Bronchial epithelial cell (primary cell): ENCODE data around the gene ANKRD10. TPM values are rescaled to one million over a fixed set of nuclear protein-coding genes. Genes with fewer than 3 reads are reported as not detected.

ENCODE experiments used
- DNase-seq: peaks from one replicate; pipeline ENCODE4 v3.0.0-alpha.2; 2010; ENCODE audit warnings: low read depth
- FAIRE-seq: peaks from 2 replicates; lab custom pipeline; 2011; peaks lifted over from hg19 to GRCh38; lab: Jason Lieb, UNC
- H3K27me3 ChIP-seq: 2 replicates; pipeline ENCODE4 v1.5.1; 2011; ENCODE audit warnings: low read length; ENCODE audit not compliant: control insufficient read depth, insufficient read depth
- H3K36me3 ChIP-seq: 2 replicates; pipeline ENCODE4 v1.5.1; 2011; ENCODE audit warnings: low read length; ENCODE audit not compliant: control insufficient read depth, insufficient read depth
- H3K4me3 ChIP-seq: 2 replicates; pipeline ENCODE4 v1.5.1; 2011; ENCODE audit warnings: mild to moderate bottlenecking, low read depth, low read length, control low read depth
- total RNA-seq: library from RNA; depleted of rRNA; stranded (reverse); fragments of >200 nt; gene quantifications from 2 replicates; pipeline ENCODE4 v1.2.1, GENCODE V29; 2014
- TF ChIP-seq, protein P1 (sequence below): IDR thresholded peaks from 2 replicates; pipeline ENCODE4 v1.5.1; 2011; ENCODE audit warnings: mild to moderate bottlenecking, moderate library complexity, low read length, control low read depth, inconsistent platforms; ENCODE audit not compliant: insufficient read depth, severe bottlenecking

Gene ANKRD10
- total RNA-seq, 1 donor from 2014 or later = 26.9 TPM

DNA sequence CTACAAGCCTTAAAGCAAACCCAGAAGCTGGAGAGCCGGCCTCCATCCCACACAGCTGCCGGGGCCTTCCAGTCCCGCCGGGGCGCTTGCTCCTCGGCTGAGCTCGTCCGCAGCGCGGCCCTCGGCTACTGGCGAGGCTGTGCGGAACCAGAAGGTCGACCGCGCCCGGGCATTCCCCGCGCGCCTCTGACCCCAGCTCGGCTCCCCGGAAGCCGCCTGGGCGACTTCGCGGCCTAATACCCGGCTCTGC is 863 bp downstream of the ANKRD10 start:
- no peak for DNase-seq
- Histone ChIP-seq H3K27me3 (no peaks in the 10 kb centered on the region), H3K36me3 (peaks cover 3% of the 10 kb centered on the region), H3K4me3 (peak overlapping the region; percentile 98)
- TF ChIP-seq, protein P1, sequence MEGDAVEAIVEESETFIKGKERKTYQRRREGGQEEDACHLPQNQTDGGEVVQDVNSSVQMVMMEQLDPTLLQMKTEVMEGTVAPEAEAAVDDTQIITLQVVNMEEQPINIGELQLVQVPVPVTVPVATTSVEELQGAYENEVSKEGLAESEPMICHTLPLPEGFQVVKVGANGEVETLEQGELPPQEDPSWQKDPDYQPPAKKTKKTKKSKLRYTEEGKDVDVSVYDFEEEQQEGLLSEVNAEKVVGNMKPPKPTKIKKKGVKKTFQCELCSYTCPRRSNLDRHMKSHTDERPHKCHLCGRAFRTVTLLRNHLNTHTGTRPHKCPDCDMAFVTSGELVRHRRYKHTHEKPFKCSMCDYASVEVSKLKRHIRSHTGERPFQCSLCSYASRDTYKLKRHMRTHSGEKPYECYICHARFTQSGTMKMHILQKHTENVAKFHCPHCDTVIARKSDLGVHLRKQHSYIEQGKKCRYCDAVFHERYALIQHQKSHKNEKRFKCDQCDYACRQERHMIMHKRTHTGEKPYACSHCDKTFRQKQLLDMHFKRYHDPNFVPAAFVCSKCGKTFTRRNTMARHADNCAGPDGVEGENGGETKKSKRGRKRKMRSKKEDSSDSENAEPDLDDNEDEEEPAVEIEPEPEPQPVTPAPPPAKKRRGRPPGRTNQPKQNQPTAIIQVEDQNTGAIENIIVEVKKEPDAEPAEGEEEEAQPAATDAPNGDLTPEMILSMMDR = no peak
- FAIRE-seq = no peak

- peak overlapping the region; percentile 98 for H3K4me3 ChIP-seq
- TF ChIP-seq, protein P1 = no peak
- FAIRE-seq = no peak
- no peaks in the 10 kb centered on the region for H3K27me3 ChIP-seq
- H3K36me3 ChIP-seq = peaks cover 3% of the 10 kb centered on the region
- peak; percentile 35 for DNase-seq
Observed at GRCh38 chr13:110913322-110914080, 1.4 kb downstream of the ANKRD10 start.

GRCh38 chr13:110912651-110913051 is 2.2 kb downstream of the ANKRD10 start:
- peak; percentile 54 for DNase-seq
- no peak overlapping the region for H3K4me3 ChIP-seq
- H3K27me3 ChIP-seq = no peaks in the 10 kb centered on the region
- H3K36me3 ChIP-seq = peaks cover 3% of the 10 kb centered on the region
- TF ChIP-seq, protein P1 = no peak
- no peak for FAIRE-seq

DNA sequence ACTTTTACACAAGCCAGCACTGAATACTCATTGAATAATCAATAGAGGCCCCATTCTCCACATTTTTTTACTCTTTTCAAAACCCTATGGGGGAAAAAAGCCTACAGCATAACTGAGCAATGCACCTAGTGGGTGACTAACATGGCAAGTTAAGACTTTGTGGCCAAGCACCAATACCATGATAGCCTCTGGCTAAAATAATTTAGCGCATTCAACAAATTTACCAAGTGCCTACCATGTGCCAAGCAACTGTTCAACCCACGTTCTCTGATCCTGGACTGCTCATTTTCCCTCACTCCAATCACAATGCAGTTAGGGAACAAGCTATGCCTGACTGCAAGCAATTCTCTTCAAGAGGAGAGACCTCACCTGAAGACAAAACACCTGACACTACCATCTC is 3.0 kb downstream of the ANKRD10 start:
- DNase-seq (peak; percentile 78), FAIRE-seq (no peak)
- Histone ChIP-seq H3K27me3 (no peaks in the 10 kb centered on the region), H3K4me3 (no peak overlapping the region), H3K36me3 (peaks cover 3% of the 10 kb centered on the region)
- TF ChIP-seq, protein P1 = no peak

GRCh38 chr13:110910013-110910890 is 4.6 kb downstream of the ANKRD10 start:
- Histone ChIP-seq H3K4me3 (no peak overlapping the region), H3K36me3 (peaks cover 3% of the 10 kb centered on the region), H3K27me3 (no peaks in the 10 kb centered on the region)
- DNase-seq (no peak), FAIRE-seq (no peak)
- TF ChIP-seq, protein P1 = no peak
